Lung (tissue), 12 donors: ENCODE measurements around the gene ABHD14A. TPM values are rescaled to one million over a fixed set of nuclear protein-coding genes. Genes with fewer than 3 reads are reported as not detected.
A peak's percentile ranks its signal among the peaks of the same experiment; 100 is the strongest.

Experiments
- ATAC-seq: fragments of 200-7000 bp; cut with Tn5 transposase; one replicate; pipeline ENCODE4 v1.9.1; 2020; ENCODE audit warnings: moderate number of reproducible peaks; ENCODE audit not compliant: insufficient read depth, low FRiP score
- DNase-seq, 3 donors: peaks; one replicate each; pipeline ENCODE4 v3.0.0-alpha.2; 2013 to 2017
- H3K27ac ChIP-seq, 2 donors: one replicate each; pipeline ENCODE4 v1.5.1; 2013; ENCODE audit warnings: mild to moderate bottlenecking in 2 of 2, moderate library complexity in 2 of 2, control low read depth in 1 of 2, inconsistent platforms in 1 of 2, low read depth in 1 of 2, low read length in 1 of 2
- H3K27me3 ChIP-seq, 3 donors: one replicate each; pipeline ENCODE4 v1.5.1; 2013; ENCODE audit warnings: low read length in 2 of 3; ENCODE audit not compliant: control insufficient read depth in 3 of 3, insufficient read depth in 3 of 3
- H3K36me3 ChIP-seq, 4 donors: one replicate each; pipeline ENCODE4 v1.5.1; 2013; ENCODE audit warnings: low read length in 4 of 4, mild to moderate bottlenecking in 1 of 4, moderate library complexity in 1 of 4; ENCODE audit not compliant: control insufficient read depth in 4 of 4, insufficient read depth in 4 of 4
- H3K4me1 ChIP-seq, 5 donors: one replicate each; pipeline ENCODE4 v1.5.1; 2013; ENCODE audit warnings: low read length in 5 of 5, mild to moderate bottlenecking in 2 of 5, moderate library complexity in 1 of 5; ENCODE audit not compliant: control insufficient read depth in 5 of 5, insufficient read depth in 5 of 5
- H3K4me3 ChIP-seq: one replicate; pipeline ENCODE4 v1.5.1; 2013; ENCODE audit warnings: mild to moderate bottlenecking, control low read depth, moderate library complexity
- H3K9ac ChIP-seq, 2 donors: one replicate each; pipeline ENCODE4 v1.5.1; 2013; ENCODE audit warnings: low read length in 2 of 2, control low read depth in 1 of 2; ENCODE audit not compliant: insufficient read depth in 1 of 2
- H3K9me3 ChIP-seq, 4 donors: one replicate each; pipeline ENCODE4 v1.5.1; 2013; ENCODE audit warnings: low read length in 3 of 4, mild to moderate bottlenecking in 1 of 4, moderate library complexity in 1 of 4; ENCODE audit not compliant: control insufficient read depth in 4 of 4, insufficient read depth in 3 of 4
- whole genome bisulfite sequencing, 2 donors: extraction: QIAGEN DNeasy Blood & Tissue Kit; methylation state at CpG; one replicate each; pipeline ENCODE4 v1.1.7; 2013; 5-methylcytosine and 5-hydroxymethylcytosine counted together
- polyA plus RNA-seq, 2 donors: library from polyadenylated mRNA; stranded (reverse); fragments of 200-250 nt; gene quantifications; one replicate each; pipeline ENCODE4 v1.2.1, GENCODE V29; 2013
- total RNA-seq, 2 donors: library from RNA; depleted of rRNA in 1 of 2; stranded (reverse); fragments of >200 nt in 1 of 2; gene quantifications; one replicate each; pipeline ENCODE4 v1.2.1, GENCODE V29; 2014 to 2021
- TF ChIP-seq, protein P1 (sequence below): IDR thresholded peaks from 2 replicates; pipeline ENCODE4 v1.5.1; 2012; ENCODE audit warnings: mild to moderate bottlenecking; ENCODE audit errors: control extremely low read depth, extremely low read depth
- donor health status: control.
- donor health status: control.
- donor health status: Bipolar disorder and iron deficiency.
- donor health status: healthy.
- donor health status: DM: yes; HTN: yes; CAD: no.

ABHD14A gene
- total and polyA plus RNA-seq, 4 donors, result 7.2 to 62.8 (median 21.8) TPM

GRCh38 chr3:51966922-51967383 lies 7.9 kb upstream of the ABHD14A start:
- WGBS, 2 donors, result 4 to 8% methylated on average over 28 to 33 of the region's 33 CpGs
- DNase-seq, result peak; percentile 22 to 30 (median 24)
- ATAC-seq, result no peak

GRCh38 chr3:51967384-51968169 lies 7.3 kb upstream of the ABHD14A start, which contains the start of gene PCBP4:
Gene PCBP4 (minus strand): TSS chr3:51967454. CDS start chr3:51961240, 6,214 bp downstream.
- peak; percentile 37 for ATAC-seq

More at GRCh38 chr3:51966922-51967383, 7.9 kb upstream of the ABHD14A start:
- H3K4me1 ChIP-seq, result peaks cover 3 to 38% (median 10%) of the 10 kb centered on the region in 5 donors
- H3K9ac ChIP-seq, result peak overlapping the region; percentile 75 to 89
- TF ChIP-seq, protein P1, sequence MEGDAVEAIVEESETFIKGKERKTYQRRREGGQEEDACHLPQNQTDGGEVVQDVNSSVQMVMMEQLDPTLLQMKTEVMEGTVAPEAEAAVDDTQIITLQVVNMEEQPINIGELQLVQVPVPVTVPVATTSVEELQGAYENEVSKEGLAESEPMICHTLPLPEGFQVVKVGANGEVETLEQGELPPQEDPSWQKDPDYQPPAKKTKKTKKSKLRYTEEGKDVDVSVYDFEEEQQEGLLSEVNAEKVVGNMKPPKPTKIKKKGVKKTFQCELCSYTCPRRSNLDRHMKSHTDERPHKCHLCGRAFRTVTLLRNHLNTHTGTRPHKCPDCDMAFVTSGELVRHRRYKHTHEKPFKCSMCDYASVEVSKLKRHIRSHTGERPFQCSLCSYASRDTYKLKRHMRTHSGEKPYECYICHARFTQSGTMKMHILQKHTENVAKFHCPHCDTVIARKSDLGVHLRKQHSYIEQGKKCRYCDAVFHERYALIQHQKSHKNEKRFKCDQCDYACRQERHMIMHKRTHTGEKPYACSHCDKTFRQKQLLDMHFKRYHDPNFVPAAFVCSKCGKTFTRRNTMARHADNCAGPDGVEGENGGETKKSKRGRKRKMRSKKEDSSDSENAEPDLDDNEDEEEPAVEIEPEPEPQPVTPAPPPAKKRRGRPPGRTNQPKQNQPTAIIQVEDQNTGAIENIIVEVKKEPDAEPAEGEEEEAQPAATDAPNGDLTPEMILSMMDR, result no peak
- H3K36me3 ChIP-seq, result no peaks in the 10 kb centered on the region
- peak overlapping the region; percentile 60 for H3K4me3 ChIP-seq
- H3K27ac ChIP-seq, result peak overlapping the region; percentile 62 to 93
- no peaks in the 10 kb centered on the region for H3K27me3 ChIP-seq
- no peaks in the 10 kb centered on the region for H3K9me3 ChIP-seq

DNA sequence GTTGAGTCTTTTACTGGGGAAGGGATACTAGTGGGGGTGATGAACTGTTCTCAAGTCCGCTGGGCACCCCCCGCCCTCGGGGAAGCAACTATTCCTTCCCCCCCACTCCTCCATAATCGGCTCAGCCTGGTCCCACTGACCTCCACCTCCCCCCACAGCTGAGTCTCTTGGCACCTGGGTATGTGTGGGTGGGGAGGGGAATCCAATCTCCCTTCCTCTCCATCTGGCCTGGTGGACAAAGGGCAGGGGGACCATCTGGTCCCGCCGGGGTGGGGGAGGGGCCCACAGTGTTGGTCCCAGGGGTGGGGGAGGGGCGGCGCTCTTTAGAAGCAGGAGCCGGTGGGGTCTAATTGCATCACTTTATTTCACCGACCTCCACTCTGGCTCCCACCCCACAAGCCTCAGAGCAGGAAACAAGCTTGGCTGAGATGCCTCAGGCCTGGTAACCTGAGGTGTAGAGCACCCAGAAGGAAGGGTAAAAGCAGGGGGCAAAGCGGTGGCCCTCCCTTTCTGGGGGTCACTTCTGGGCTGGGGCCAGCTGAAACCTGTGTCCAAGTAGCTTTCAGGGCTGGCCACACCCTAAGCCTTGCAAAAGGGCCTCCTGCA lies 6.6 kb upstream of the ABHD14A start:
- Histone ChIP-seq H3K27ac (peak overlapping the region; percentile 89 to 91), H3K27me3 (no peaks in the 10 kb centered on the region), H3K4me3 (peak overlapping the region; percentile 58), H3K9me3 (no peaks in the 10 kb centered on the region), H3K9ac (peak overlapping the region; percentile 55 to 68), H3K36me3 (no peaks in the 10 kb centered on the region), H3K4me1 (peaks cover 3 to 33% (median 10%) of the 10 kb centered on the region in 5 donors)
- 14 to 19% methylated on average over 11 of the region's 11 CpGs for WGBS, 2 donors
- TF ChIP-seq, protein P1, result no peak
- DNase-seq, result peak in 2 of 3 donors; percentile 58 to 59
- peak; percentile 10 for ATAC-seq

More at GRCh38 chr3:51967384-51968169, 7.3 kb upstream of the ABHD14A start, which contains the start of gene PCBP4:
- H3K9me3 ChIP-seq, result no peaks in the 10 kb centered on the region
- peak within 1 kb of the TSS; percentile 89 to 93 for H3K27ac ChIP-seq
- peak within 1 kb of the TSS; percentile 75 to 89 for H3K9ac ChIP-seq
- 1% methylated on average over 36 to 90 of the region's 90 CpGs for WGBS, 2 donors
- H3K36me3 ChIP-seq, result no peaks in the 10 kb centered on the region
- H3K4me3 ChIP-seq, result peak within 1 kb of the TSS; percentile 60
- no peaks in the 10 kb centered on the region for H3K27me3 ChIP-seq
- peak; percentile 70 to 84 (median 82) for DNase-seq
- peaks cover 3 to 38% (median 10%) of the 10 kb centered on the region in 5 donors for H3K4me1 ChIP-seq
- TF ChIP-seq, protein P1, result no peak
